Lung microvascular endothelial cell (primary cell): ENCODE results near the gene EPG5. TPM values are rescaled to one million over a fixed set of nuclear protein-coding genes. Genes with fewer than 3 reads are reported as not detected.
"Not testable (repeated sequence)": the region's sequence is repeated elsewhere in the genome, so short reads cannot be mapped to it uniquely, and the experiment has no call there.

Experiments used
- DNase-seq, 2 donors: peaks; one replicate each; pipeline versions ENCODE4 v3.0.0 to v3.0.0-alpha.2; 2010; ENCODE audit warnings: low read depth in 2 of 2
- total RNA-seq: library from RNA; depleted of rRNA; stranded (reverse); fragments of >200 nt; gene quantifications from 2 replicates; pipeline ENCODE4 v1.2.1, GENCODE V29; 2014

The EPG5 gene
- total RNA-seq, 1 donor from 2014 or later = 12.1 TPM

DNA sequence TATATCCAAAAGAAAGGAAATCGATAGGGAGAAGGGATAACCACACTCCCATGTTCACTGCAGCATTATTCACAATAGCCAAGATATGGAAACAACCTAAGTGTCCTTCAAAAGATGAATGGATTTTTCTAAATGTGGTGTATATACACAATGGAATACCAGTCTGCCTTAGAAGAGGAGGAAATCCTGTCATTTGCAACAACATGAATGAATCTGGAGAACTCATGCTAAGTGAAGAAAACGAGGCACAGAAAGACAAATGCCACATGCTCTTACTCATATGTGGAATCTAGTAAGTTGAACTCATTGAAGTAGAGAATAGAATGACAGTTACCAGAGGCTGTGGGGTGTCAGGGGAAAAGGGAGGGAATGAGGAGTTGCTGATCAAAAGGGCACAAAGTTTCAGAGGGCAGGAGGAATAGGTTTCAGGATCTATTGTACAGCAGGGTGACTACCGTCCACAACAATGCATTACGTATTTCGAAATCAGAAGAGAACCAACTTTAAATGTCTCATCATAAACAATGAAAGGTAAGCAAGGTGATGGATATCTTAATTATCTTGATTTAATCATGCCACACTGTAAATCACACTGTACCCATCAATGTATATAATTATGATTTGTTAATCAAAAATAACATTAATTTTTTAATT lies 95.6 kb downstream of the EPG5 start:
- peak in 1 of 2 donors; percentile 76 for DNase-seq

- DNase-seq = no peak
Measured at GRCh38 chr18:45870419-45870818, 96.7 kb downstream of the EPG5 start.

- DNase-seq = peak in 1 of 2 donors; percentile 38
Measured at GRCh38 chr18:45865466-45865865, 101.7 kb downstream of the EPG5 start.

- no peak for DNase-seq
Measured at GRCh38 chr18:45864081-45864480, 103.0 kb downstream of the EPG5 start.

DNA sequence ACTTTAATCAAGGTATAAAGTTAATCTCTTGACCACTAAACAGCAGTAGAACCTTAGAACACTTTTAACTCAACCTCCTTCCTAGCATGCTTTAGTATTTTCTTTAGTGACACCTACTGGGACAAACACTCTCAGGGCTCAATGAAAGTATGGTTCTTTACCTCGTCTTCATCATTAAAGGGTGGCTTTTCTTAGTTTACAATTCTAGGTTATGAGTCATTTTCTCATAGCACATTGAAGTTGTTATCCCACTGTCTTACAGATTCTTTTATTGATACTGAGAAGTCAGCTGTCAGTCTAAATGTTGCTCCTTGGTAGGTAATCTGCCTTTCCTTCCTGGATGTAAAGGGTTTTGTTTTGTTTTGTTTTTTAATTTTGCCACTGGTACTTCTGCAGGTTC lies 103.7 kb downstream of the EPG5 start:
- no peak for DNase-seq

DNA sequence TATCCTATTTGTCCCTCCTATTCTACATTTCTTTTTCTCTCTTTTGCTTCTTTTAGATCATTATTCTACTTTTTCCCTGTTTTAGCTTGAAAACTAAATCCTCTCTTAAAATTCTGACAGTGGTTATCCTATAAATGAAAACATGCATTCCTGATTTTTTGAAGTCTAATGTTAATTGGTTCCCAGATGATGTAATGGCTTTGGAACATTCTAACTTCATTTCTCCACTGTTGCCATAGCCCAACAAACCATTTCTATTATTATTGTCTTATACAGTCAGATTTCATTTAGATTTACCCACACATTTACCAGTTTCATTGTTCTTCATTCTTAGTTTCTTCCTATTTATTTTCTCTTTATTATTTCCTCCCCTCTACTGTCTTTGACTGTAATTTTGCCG lies 105.2 kb downstream of the EPG5 start:
- no peak for DNase-seq

GRCh38 chr18:45860971-45861370 lies 106.2 kb downstream of the EPG5 start:
- DNase-seq = no peak

- DNase-seq = no peak
Measured at GRCh38 chr18:45860492-45860891, 106.6 kb downstream of the EPG5 start.

GRCh38 chr18:45859334-45859733 lies 107.8 kb downstream of the EPG5 start:
- no peak for DNase-seq

DNA sequence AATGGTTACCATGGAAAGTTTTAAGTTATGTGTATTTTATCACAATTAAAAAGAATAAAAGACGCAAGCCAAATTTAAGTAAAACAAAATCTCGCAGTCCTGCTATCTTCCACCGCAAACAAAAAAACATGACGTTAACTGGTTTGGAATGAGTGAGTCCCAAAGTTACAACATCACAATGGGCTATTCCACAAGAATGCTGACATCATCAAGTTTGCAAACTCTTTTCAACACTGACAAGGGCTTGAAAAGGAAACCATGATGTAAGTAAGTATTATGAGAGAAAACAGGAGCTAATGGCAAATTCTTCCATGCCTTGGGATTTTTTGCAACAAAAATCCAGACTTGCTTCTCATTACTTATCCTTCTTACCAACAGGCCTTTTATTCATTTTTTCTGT lies 110.6 kb downstream of the EPG5 start:
- peak in 1 of 2 donors; percentile 26 for DNase-seq

- DNase-seq = no peak
Measured at GRCh38 chr18:45854036-45854586, 113.0 kb downstream of the EPG5 start.

DNA sequence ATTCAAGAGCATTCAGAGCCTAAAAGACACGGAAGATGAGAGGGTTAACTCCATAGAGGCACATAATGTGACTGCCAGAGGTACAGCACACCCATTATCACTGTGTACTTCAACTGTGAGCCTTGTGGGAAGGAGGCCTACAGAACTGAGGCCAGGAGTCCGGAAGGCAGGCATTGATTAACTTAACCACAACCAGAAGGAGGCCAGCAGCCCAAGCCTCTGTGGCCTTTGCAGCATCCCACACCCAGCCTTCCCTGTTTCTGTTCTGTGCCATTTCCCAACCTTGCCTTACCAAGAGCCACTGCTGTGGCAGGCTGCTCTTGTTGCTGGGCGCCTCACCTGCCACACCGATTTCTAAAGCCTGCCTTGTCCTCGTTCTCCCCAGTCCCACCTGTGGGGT lies 114.5 kb downstream of the EPG5 start:
- DNase-seq = no peak

GRCh38 chr18:45851161-45851925 lies 115.8 kb downstream of the EPG5 start:
- no peak for DNase-seq

- no peak for DNase-seq
Measured at GRCh38 chr18:45850021-45850420, 117.1 kb downstream of the EPG5 start.

DNA sequence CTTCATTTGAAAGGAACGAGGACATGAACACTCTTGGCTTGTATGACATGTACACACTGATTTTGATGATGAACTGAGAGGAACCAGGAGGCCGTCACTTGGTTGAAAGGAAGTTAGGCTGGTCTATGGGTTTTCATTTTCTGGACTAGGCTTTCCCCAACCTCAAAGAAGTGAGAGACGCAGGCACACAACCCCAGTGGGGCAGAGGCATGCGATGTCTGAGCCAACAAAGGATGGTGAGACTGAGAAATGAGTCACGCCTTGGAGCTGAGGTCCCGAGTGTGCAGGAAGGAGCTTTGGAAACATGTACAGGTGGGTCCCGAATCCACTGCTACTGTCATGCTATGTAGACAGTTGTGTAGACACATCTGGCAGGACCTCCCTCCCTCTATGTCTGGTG lies 117.6 kb downstream of the EPG5 start:
- DNase-seq = no peak

DNA sequence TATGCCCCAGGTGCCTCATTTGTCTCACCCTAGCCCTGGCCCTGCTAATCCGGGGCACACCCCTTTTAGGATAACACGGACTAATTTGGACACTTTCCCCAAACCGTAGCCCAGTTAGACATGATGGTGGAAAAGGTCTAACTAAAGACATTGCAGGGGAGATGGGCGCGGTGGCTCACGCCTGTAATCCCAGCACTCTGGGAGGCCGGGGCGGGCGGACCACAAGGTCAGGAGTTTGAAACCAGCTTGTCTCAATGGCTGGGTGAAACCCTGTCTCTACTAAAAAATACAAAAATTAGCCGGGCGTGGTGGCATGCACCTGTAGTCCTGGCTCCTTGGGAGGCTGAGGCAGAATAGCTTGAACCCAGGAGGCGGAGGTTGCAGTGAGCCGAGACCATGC lies 118.5 kb downstream of the EPG5 start:
- DNase-seq = not testable (repeated sequence)

DNA sequence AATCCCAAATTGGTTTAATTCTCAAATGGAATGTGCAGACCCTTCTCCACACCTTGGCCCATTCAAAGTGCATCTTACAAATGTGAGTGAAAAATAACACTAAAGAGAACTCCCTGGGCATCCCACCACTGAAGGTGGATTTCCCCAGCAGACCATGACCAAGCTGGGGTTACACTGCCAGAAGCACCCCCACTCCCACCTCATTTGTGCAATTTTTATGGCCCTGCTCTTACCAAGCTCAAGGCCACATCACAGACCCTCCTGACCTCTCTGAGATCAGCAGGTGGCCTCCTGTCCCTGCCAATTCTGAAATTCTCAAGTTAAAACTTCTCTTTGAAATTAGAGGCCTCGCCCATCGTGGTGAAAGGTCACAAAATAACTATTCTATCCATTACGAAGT lies 120.0 kb downstream of the EPG5 start:
- no peak for DNase-seq

GRCh38 chr18:45845410-45845809 lies 121.7 kb downstream of the EPG5 start:
- no peak for DNase-seq

DNA sequence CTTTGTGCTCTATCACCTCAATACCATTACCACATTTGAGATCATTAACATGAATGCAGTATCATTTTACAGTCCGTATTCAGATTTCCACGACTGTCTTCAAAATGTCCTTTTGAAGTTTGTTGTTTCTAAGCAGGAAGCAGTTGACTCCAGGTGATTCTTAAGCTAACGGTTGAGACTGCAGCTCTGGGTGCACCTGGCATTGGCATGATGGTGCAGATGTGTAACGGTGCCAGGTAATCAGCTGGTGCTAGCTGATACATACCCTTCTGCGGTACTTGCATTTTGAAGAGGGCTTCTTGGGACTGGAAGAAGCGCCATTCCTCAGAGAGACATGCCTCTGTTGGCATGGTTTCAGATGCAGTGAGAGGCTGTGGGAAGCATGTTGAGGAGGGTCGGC lies 122.2 kb downstream of the EPG5 start:
- DNase-seq = no peak

GRCh38 chr18:45843019-45843418 lies 124.1 kb downstream of the EPG5 start:
- no peak for DNase-seq

GRCh38 chr18:45841765-45842442 lies 125.2 kb downstream of the EPG5 start:
- no peak for DNase-seq

- DNase-seq = no peak
Measured at GRCh38 chr18:45841060-45841764, 125.9 kb downstream of the EPG5 start.
